Heart left ventricle (tissue), 16 donors: ENCODE results near the gene FAM170B. TPM values are rescaled to one million over a fixed set of nuclear protein-coding genes. Genes with fewer than 3 reads are reported as not detected.

Experiments
- ATAC-seq, 4 donors: fragments of 200-7000 bp; cut with Tn5 transposase; one replicate each; pipeline ENCODE4 v1.9.1; 2020 to 2022; ENCODE audit warnings: moderate library complexity in 4 of 4, mild to moderate bottlenecking in 3 of 4, moderate number of reproducible peaks in 1 of 4
- DNase-seq, 5 donors: peaks; one replicate each; pipeline ENCODE4 v3.0.0-alpha.2; 2020
- H3K27ac ChIP-seq, 12 donors: fragments of 200-600 bp; sonication (generic) in 4 of 12; one replicate each; pipeline versions ENCODE4 v1.5.0 to v1.8.0; 2016 to 2022; ENCODE audit warnings: mild to moderate bottlenecking in 2 of 12
- H3K27me3 ChIP-seq, 9 donors: fragments of 200-600 bp; sonication (generic) in 2 of 9; one replicate each; pipeline versions ENCODE4 v1.5.1 to v1.8.0; 2016 to 2022; ENCODE audit warnings: mild to moderate bottlenecking in 3 of 9
- H3K36me3 ChIP-seq, 9 donors: fragments of 200-600 bp; sonication (generic) in 2 of 9; one replicate each; pipeline versions ENCODE4 v1.5.0 to v1.8.0; 2018 to 2022; ENCODE audit warnings: mild to moderate bottlenecking in 2 of 9
- H3K4me1 ChIP-seq, 12 donors: fragments of 200-600 bp; sonication (generic) in 4 of 12; one replicate each; pipeline versions ENCODE4 v1.5.0 to v1.8.0; 2016 to 2022; ENCODE audit warnings: mild to moderate bottlenecking in 3 of 12
- H3K4me3 ChIP-seq, 12 donors: fragments of 200-600 bp; sonication (generic) in 4 of 12; one replicate each; pipeline versions ENCODE4 v1.5.0 to v1.8.0; 2017 to 2022; ENCODE audit warnings: mild to moderate bottlenecking in 9 of 12, moderate library complexity in 4 of 12
- H3K9me3 ChIP-seq, 12 donors: fragments of 200-600 bp; sonication (generic) in 4 of 12; one replicate each; pipeline versions ENCODE4 v1.5.0 to v1.8.0; 2016 to 2022; ENCODE audit warnings: mild to moderate bottlenecking in 1 of 12
- CTCF ChIP-seq, 12 donors: fragments of 200-600 bp; sonication (generic) in 4 of 12; IDR thresholded peaks; one replicate each; pipeline versions ENCODE4 v1.5.0 to v1.8.0; 2018 to 2022; ENCODE audit warnings: antibody characterized with exemption in 12 of 12, mild to moderate bottlenecking in 5 of 12
- POLR2A ChIP-seq, 2 donors: fragments of 450-650 bp; IDR thresholded peaks; one replicate each; pipeline ENCODE4 v1.6.1; 2017; ENCODE audit warnings: antibody characterized with exemption in 2 of 2, mild to moderate bottlenecking in 2 of 2, moderate library complexity in 2 of 2
- WGBS, 4 donors: extraction: QIAGEN DNeasy Blood & Tissue Kit in 2 of 4; methylation state at CpG; one replicate each; pipeline versions ENCODE4 v1.1.5 to v1.1.7; 2013 to 2018; 5-methylcytosine and 5-hydroxymethylcytosine counted together
- intact Hi-C, 10 donors: fragments of 100-400 bp; cut with DNase I; formaldehyde crosslinking; loops; one replicate each; pipeline versions ENCODE4 v1.11.1 to v1.14.2; 2022
- polyA plus RNA-seq, 2 donors: library from polyadenylated mRNA; stranded (reverse); fragments of 200-250 nt; gene quantifications; one replicate each; pipeline ENCODE4 v1.2.3, GENCODE V29; 2013
- total RNA-seq, 9 donors: library from RNA; depleted of rRNA in 2 of 9; stranded (reverse); fragments of >200 nt in 2 of 9; fragmentation: NEBNext Ultra II Directional in 3 of 9; extraction: Animal tissue kit (Norgen Biotek cat#: 25700) in 3 of 9; gene quantifications; one replicate each; pipeline versions ENCODE4 v1.1.0 to v1.2.4, GENCODE V29; 2016 to 2023
- donor health status: ischemic (EF 13 %, LVEDD 7.1; RV severe dilation, severe dysfunction).
- donor health status: healthy with polysubstance abuse.
- donor health status: DM: no; HTN: yes; CAD: no.
- donor health status: DM: no; HTN: no; CAD: no.
- donor health status: ischemic (EF 25% LVEDD 6.9; RV normal size, moderate dysfunction).
- donor health status: ischemic (EF 25% LVEDD 5.7; RV mildly dilated, moderate dysfunction).
- donor health status: healthy.
- donor health status: DM: yes; HTN: yes; CAD: no.
- donor health status: ischemic (EF 35%, LVEDD 5.7; RV mildly dilated, moderate dysfunction).
- donor health status: nonischemic (EF 11% LVEDD 7.7; RV severe dilation, severe dysfunction).
- donor health status: DM: yes; HTN: yes; CAD: no.
- donor health status: PGD.
- donor health status: ischemic (EF 29% LVEDD 5.4; RV normal size, mild dysfunction).
- donor health status: nonischemic (EF 23%, LVEDD 6.1; RV moderate dilation, normal function).

FAM170B gene
- total and polyA plus RNA-seq, 11 donors: not detected

GRCh38 chr10:49153971-49154370 lies 20.1 kb upstream of the FAM170B start:
- no peaks in the 10 kb centered on the region for H3K27me3 ChIP-seq
- intact Hi-C loops: no loop called here

DNA sequence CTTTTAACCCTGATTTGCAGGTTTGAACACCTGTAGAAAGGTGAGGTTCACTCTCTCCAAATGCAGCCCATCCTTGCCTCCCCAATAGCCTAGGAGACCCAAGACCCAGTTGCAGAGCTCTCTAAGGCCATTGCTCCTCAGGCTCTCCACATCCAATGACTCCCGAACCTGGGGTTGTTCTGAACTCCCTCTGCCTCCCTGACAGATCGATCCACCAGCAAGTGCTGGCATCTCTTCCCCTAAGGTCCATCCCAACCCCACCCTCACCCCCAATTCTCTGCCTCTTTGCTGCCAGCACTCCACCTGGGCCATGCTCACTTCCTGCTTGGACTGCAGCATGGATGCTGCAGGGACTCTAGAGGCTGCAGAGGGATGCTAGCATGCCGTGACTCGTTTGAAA lies 19.3 kb upstream of the FAM170B start:
- intact Hi-C loops: no loop called here

More at GRCh38 chr10:49153971-49154370, 20.1 kb upstream of the FAM170B start:
- Histone ChIP-seq H3K27ac (no peak overlapping the region), H3K4me1 (peaks cover 0 to 8% (median 0%) of the 10 kb centered on the region in 12 donors), H3K4me3 (no peak overlapping the region), H3K9me3 (no peaks in the 10 kb centered on the region), H3K36me3 (peaks cover 0 to 14% (median 0%) of the 10 kb centered on the region in 9 donors)
- ATAC-seq (no peak), DNase-seq (no peak)
- no peak for TF ChIP-seq POLR2A (IDR thresholded peaks at IDR 0.05)
- TF ChIP-seq CTCF (IDR thresholded peaks at IDR 0.05): no peak
- WGBS, 4 donors: 88 to 96% (median 91%) methylated on average over 1 of the region's 1 CpG

GRCh38 chr10:49152663-49153062 lies 18.8 kb upstream of the FAM170B start:
- H3K36me3 ChIP-seq: peaks cover 0 to 14% (median 0%) of the 10 kb centered on the region in 9 donors
- no peak overlapping the region for H3K27ac ChIP-seq
- H3K4me3 ChIP-seq: no peak overlapping the region
- H3K27me3 ChIP-seq: no peaks in the 10 kb centered on the region
- ATAC-seq: no peak
- TF ChIP-seq CTCF (IDR thresholded peaks at IDR 0.05) (no peak), POLR2A (IDR thresholded peaks at IDR 0.05) (no peak)
- 80 to 89% (median 85%) methylated on average over 4 of the region's 4 CpGs for WGBS, 4 donors
- H3K9me3 ChIP-seq: peaks cover 0 to 6% (median under 1%) of the 10 kb centered on the region in 12 donors
- intact Hi-C loops: no loop called here
- peaks cover 0 to 8% (median 0%) of the 10 kb centered on the region in 12 donors for H3K4me1 ChIP-seq
- DNase-seq: no peak

More for the DNA sequence above, 19.3 kb upstream of the FAM170B start:
- H3K4me1 ChIP-seq: peaks cover 0 to 8% (median 0%) of the 10 kb centered on the region in 12 donors
- 57 to 80% (median 67%) methylated on average over 4 of the region's 4 CpGs for WGBS, 4 donors
- ATAC-seq (no peak), DNase-seq (no peak)
- H3K36me3 ChIP-seq: peaks cover 0 to 14% (median 0%) of the 10 kb centered on the region in 9 donors
- peaks cover 0 to 2% (median 0%) of the 10 kb centered on the region in 12 donors for H3K9me3 ChIP-seq
- TF ChIP-seq CTCF (IDR thresholded peaks at IDR 0.05) (no peak), POLR2A (IDR thresholded peaks at IDR 0.05) (no peak)
- H3K27me3 ChIP-seq: no peaks in the 10 kb centered on the region
- H3K27ac ChIP-seq: no peak overlapping the region
- no peak overlapping the region for H3K4me3 ChIP-seq

- WGBS, 4 donors: 89 to 98% (median 95%) methylated on average over 4 of the region's 4 CpGs
- no peaks in the 10 kb centered on the region for H3K27me3 ChIP-seq
- peaks cover 0 to 9% (median 0%) of the 10 kb centered on the region in 9 donors for H3K36me3 ChIP-seq
- peaks cover 0 to 12% (median 7%) of the 10 kb centered on the region in 12 donors for H3K9me3 ChIP-seq
- intact Hi-C loops: no loop called here
- no peak overlapping the region for H3K27ac ChIP-seq
- H3K4me3 ChIP-seq: no peak overlapping the region
- no peak for ATAC-seq
- DNase-seq: no peak
- H3K4me1 ChIP-seq: peaks cover 0 to 8% (median 0%) of the 10 kb centered on the region in 12 donors
- TF ChIP-seq POLR2A (IDR thresholded peaks at IDR 0.05) (no peak), CTCF (IDR thresholded peaks at IDR 0.05) (no peak)
These were observed 18.2 kb upstream of the FAM170B start for GRCh38 chr10:49152037-49152436.
